Smooth muscle cell (in vitro differentiated cells): ENCODE data around the gene CSNK2B. TPM values are rescaled to one million over a fixed set of nuclear protein-coding genes. Genes with fewer than 3 reads are reported as not detected.

Experiments
- DNase-seq: peaks from one replicate; lab custom pipeline; 2025; ENCODE audit not compliant: unreplicated experiment; lab: John Stamatoyannopoulos, UW
- H2AFZ ChIP-seq: fragments of 200-600 bp; sonication (generic); 2 replicates; pipeline ENCODE4 v1.6.0; 2016; ENCODE audit warnings: antibody characterized with exemption, low read depth, mild to moderate bottlenecking
- H3F3A ChIP-seq: fragments of 200-600 bp; sonication (generic); 2 replicates; pipeline ENCODE4 v1.6.0; 2017; ENCODE audit warnings: antibody characterized with exemption, low read depth
- H3K27ac ChIP-seq: fragments of 200-600 bp; sonication (generic); 2 replicates; pipeline ENCODE4 v1.5.1; 2016; ENCODE audit warnings: low read depth, mild to moderate bottlenecking
- H3K27me3 ChIP-seq: fragments of 200-600 bp; sonication (generic); 2 replicates; pipeline ENCODE4 v1.6.1; 2016; ENCODE audit warnings: low read depth, mild to moderate bottlenecking
- H3K36me3 ChIP-seq: fragments of 200-600 bp; sonication (generic); 2 replicates; pipeline ENCODE4 v1.5.1; 2016; ENCODE audit warnings: low read depth
- H3K4me1 ChIP-seq: fragments of 200-600 bp; sonication (generic); 2 replicates; pipeline ENCODE4 v1.5.1; 2016; ENCODE audit warnings: low read depth
- H3K4me2 ChIP-seq: fragments of 200-600 bp; sonication (generic); 2 replicates; pipeline ENCODE4 v1.6.0; 2016; ENCODE audit warnings: mild to moderate bottlenecking
- H3K4me3 ChIP-seq: fragments of 200-600 bp; sonication (generic); 2 replicates; pipeline ENCODE4 v1.5.1; 2016; ENCODE audit warnings: mild to moderate bottlenecking
- H3K79me2 ChIP-seq: fragments of 200-600 bp; sonication (generic); 2 replicates; pipeline ENCODE4 v1.6.0; 2016; ENCODE audit warnings: low read depth, mild to moderate bottlenecking
- H3K9ac ChIP-seq: fragments of 200-600 bp; sonication (generic); 2 replicates; pipeline ENCODE4 v1.6.0; 2016; ENCODE audit warnings: low read depth
- H3K9me3 ChIP-seq: fragments of 200-600 bp; sonication (generic); replicated peaks from 2 replicates; pipeline ENCODE4 v1.5.1; 2016; ENCODE audit warnings: low read depth
- H4K20me1 ChIP-seq: fragments of 200-600 bp; sonication (generic); 2 replicates; pipeline ENCODE4 v1.6.0; 2016; ENCODE audit warnings: low read depth
- CTCF ChIP-seq: fragments of 200-600 bp; sonication (generic); IDR thresholded peaks from 2 replicates; pipeline ENCODE4 v1.5.1; 2017; ENCODE audit warnings: borderline replicate concordance, mild to moderate bottlenecking, antibody characterized with exemption; ENCODE audit not compliant: insufficient read depth, poor library complexity, severe bottlenecking
- WGBS: methylation state at CpG from one replicate; pipeline ENCODE4 v1.1.7; 2016; ENCODE audit warnings: low lambda C conversion rate; 5-methylcytosine and 5-hydroxymethylcytosine counted together
- polyA plus RNA-seq: library from polyadenylated mRNA; unstranded; fragments of >200 nt; fragmentation: Nextera tagmentation; extraction: Ambion mirVana; gene quantifications from 2 replicates; pipeline ENCODE4 v1.2.1, GENCODE V29; 2016
- total RNA-seq: library from RNA; depleted of rRNA; stranded (reverse); fragments of >200 nt; gene quantifications from 2 replicates; pipeline ENCODE4 v1.2.3, GENCODE V29; 2014

CSNK2B gene
- total and polyA plus RNA-seq, 2 experiments from 2014 or later = 195 to 313 TPM

- no peak overlapping the region for H3K9ac ChIP-seq
- H3K27ac ChIP-seq = peak overlapping the region; percentile 67
- no peak for TF ChIP-seq CTCF
These were observed 26.8 kb upstream of the CSNK2B start for GRCh38 chr6:31639043-31639442.

GRCh38 chr6:31639449-31639861, 26.4 kb upstream of the CSNK2B start:
- Histone ChIP-seq H2AFZ (no peak overlapping the region), H3K27ac (peak overlapping the region; percentile 67), H4K20me1 (peaks cover 16% of the 10 kb centered on the region), H3K79me2 (no peaks in the 10 kb centered on the region), H3K4me3 (no peak overlapping the region), H3K27me3 (no peaks in the 10 kb centered on the region), H3K9ac (no peak overlapping the region), H3K36me3 (peaks cover 9% of the 10 kb centered on the region), H3K4me1 (no peaks in the 10 kb centered on the region), H3F3A (peaks cover 54% of the 10 kb centered on the region), H3K4me2 (no peak overlapping the region), H3K9me3 (no peaks in the 10 kb centered on the region)
- TF ChIP-seq CTCF = no peak
- DNase-seq = no peak
- 76% methylated on average over 10 of the region's 10 CpGs for WGBS

More at GRCh38 chr6:31639043-31639442, 26.8 kb upstream of the CSNK2B start:
- no peak overlapping the region for H2AFZ ChIP-seq
- H3K79me2 ChIP-seq = no peaks in the 10 kb centered on the region
- no peak overlapping the region for H3K4me3 ChIP-seq
- peaks cover 58% of the 10 kb centered on the region for H3F3A ChIP-seq
- no peak overlapping the region for H3K4me2 ChIP-seq
- H4K20me1 ChIP-seq = peaks cover 20% of the 10 kb centered on the region
- DNase-seq = no peak
- peaks cover 13% of the 10 kb centered on the region for H3K36me3 ChIP-seq
- WGBS = 92% methylated on average over 9 of the region's 9 CpGs
- no peaks in the 10 kb centered on the region for H3K9me3 ChIP-seq
- no peaks in the 10 kb centered on the region for H3K27me3 ChIP-seq
- H3K4me1 ChIP-seq = no peaks in the 10 kb centered on the region

GRCh38 chr6:31640612-31641011, 25.3 kb upstream of the CSNK2B start:
- Histone ChIP-seq H3K27me3 (no peaks in the 10 kb centered on the region), H3F3A (peaks cover 48% of the 10 kb centered on the region), H4K20me1 (peaks cover 9% of the 10 kb centered on the region), H3K4me2 (no peak overlapping the region), H3K9me3 (no peaks in the 10 kb centered on the region), H3K4me1 (no peaks in the 10 kb centered on the region), H3K79me2 (no peaks in the 10 kb centered on the region), H2AFZ (no peak overlapping the region), H3K36me3 (peaks cover 12% of the 10 kb centered on the region), H3K27ac (peak overlapping the region; percentile 67), H3K9ac (no peak overlapping the region), H3K4me3 (no peak overlapping the region)
- DNase-seq = no peak
- WGBS = 97% methylated on average over 6 of the region's 6 CpGs
- TF ChIP-seq CTCF = no peak

GRCh38 chr6:31641370-31641769, 24.5 kb upstream of the CSNK2B start:
- Histone ChIP-seq H3K79me2 (no peaks in the 10 kb centered on the region), H3K4me1 (no peaks in the 10 kb centered on the region), H3K36me3 (peaks cover 10% of the 10 kb centered on the region), H3K27ac (no peak overlapping the region), H3K9ac (no peak overlapping the region), H3K9me3 (no peaks in the 10 kb centered on the region), H3K4me3 (no peak overlapping the region), H3K4me2 (no peak overlapping the region), H2AFZ (no peak overlapping the region), H3F3A (peaks cover 41% of the 10 kb centered on the region), H3K27me3 (no peaks in the 10 kb centered on the region), H4K20me1 (peaks cover 9% of the 10 kb centered on the region)
- TF ChIP-seq CTCF = no peak
- no peak for DNase-seq
- 92% methylated on average over 4 of the region's 4 CpGs for WGBS
